HG02884 (cell line): ENCODE measurements around the gene HNRNPUL1.

Experiments used
- ATAC-seq: cut with Tn5 transposase; IDR thresholded peaks from one replicate; pipeline ENCODE4 v1.9.1; 2021; ENCODE audit warnings: mild to moderate bottlenecking, moderate library complexity; ENCODE audit not compliant: unreplicated experiment

HNRNPUL1 gene

DNA sequence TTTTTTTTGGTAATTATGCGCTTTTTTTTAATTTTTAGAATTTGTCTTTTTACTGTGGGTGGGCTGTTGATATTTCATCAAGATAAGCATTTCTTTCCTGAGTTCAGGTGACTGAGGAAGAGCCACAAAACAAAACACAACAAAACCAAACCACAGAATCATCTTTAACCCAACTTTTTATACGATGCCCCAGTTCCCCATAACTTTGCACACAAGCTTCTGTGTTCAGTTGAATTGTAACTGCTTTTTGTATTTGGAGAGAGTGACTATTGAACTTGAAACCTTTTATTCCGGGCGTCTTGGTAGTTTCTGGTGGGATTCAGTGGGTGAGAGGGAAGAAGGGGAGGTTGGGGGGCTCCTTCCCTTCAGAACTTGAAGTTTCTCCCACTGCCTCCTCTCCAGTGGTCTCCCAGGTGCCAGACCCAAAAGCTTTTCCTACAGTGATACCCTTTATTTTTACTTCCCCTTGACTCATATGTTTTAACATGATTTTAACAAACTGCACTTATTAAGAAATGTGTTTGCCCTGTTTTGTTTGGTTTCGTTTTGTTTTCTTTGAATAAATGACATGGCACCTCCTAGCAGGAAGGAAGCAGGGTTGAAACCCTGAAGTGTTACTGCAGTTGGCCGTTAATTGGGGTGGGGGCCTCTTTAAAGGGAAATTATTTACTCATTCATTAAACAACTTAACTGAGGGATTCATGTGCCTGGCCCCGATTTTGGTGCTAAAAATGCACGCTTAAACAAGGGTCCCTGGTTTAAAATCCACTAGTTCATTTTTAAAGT, 43.1 kb downstream of the HNRNPUL1 start:
- no peak for ATAC-seq

- ATAC-seq, result no peak
These were observed 43.8 kb downstream of the HNRNPUL1 start for GRCh38 chr19:41307954-41308449.

DNA sequence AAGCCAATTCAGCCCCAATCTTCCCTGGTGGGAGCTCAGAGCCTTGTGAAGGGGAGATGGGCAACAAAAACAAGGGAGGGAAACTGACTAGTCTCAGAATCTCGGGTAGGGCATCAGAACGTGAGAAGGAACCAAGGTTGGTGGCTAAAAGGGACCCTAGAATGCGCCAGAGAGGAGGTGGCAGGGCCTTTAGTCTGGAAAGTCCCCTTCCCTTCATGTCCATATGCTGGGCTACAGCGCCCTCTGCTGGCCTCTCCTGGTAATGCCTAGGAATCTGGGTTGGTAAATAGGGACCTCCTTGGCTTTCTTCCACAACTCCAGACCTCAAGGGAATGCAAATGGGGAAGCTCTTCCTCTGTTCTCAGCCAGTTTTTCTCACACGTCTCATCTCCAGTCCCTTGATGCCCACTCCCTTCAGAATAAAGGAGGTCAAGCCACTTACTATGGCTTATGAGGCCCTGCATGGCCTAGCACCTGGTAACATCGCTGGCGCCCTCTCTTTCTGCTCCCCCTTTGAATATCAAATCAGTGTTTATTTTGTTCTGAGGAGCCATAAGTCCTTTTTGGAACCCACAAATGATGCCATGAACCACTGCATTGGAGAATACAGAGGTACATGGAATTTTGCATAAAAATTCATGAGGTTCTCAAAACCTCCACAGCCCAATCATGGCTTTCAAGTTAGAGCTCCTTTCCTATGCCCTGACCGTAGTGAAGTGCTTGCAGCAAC, 44.4 kb downstream of the HNRNPUL1 start:
- no peak for ATAC-seq

- no peak for ATAC-seq
These were observed 45.2 kb downstream of the HNRNPUL1 start for GRCh38 chr19:41309180-41310032.

DNA sequence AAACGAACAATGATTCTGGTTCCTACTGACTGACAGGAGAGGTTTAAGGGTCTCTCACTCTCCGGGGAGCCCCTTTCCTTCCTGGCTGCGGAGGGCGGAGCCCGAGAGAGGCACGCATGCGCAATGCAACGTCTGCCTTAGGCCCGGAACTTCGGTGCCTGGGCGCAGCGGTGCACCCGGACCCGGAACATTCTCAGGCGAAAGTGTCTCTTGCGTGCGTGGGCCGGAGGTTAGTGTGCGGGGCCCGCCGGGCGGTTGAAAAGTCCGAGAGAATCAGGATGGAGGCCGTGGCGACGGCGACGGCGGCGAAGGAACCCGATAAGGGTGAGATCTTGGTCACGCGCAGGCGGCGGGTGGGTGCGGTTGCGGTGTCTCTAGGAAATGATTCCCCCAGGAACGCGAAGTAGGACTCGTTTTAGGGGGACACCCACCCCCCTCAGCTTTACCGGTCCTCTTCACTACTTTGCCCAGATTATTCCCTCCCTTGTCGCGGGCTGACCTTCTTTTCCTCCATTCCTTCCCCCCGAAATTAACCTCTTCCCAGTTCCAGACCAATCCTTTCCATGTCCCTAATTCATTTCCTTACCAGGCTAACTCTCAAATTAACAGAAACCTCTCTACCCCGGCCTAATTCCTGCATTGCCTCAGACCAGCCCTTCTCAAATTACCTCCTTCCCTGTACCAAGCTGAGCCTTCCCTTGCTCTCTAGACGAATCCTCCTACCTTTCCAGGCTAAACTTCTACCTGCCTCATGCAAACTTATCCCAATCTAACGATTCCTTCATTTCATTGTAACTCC, 46.1 kb downstream of the HNRNPUL1 start, which contains the start of gene CCDC97:
TSS of gene CCDC97 (plus strand) at position 140 of the 799 bp plus-strand sequence. CDS start at position 279, 139 bp downstream.
- ATAC-seq, result no peak

DNA sequence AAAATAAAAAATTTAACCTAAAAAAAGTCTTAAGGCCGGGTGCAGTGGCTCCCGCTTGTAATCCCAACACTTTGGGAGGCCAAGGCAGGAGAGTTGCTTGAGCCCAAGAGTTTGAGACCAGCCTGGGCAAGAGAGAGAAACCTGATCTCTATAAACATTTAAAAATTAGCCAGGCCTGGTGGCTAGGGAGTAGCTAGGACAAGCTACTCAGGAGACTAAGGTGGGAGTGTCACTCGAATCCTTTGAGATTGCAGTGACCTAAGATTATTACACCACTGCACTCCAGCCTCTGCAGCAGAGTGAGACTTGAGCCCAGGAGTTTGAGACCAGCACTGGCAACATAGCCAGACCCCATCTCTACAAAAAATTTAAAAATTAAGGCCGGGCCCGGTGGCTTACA, 46.9 kb downstream of the HNRNPUL1 start:
- no peak for ATAC-seq

DNA sequence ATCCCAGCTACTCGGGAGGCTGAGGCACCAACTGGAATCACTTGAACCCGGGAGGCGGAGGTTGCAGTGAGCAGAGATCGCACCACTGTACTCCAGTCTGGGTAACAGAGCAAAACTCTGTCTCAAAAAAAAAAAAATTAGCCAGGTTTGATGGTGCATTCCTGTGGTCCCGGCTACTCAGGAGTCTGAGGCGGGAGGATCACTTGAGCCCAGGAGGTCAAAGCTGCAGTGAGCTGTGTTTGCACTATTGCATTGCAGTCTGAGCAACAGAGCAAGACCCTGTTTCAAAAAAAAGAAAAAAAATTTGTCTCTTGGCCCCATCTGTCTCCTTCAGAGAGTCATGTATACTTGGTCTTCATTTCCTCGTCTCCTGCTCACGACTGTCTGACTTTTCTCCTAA, 47.4 kb downstream of the HNRNPUL1 start:
- ATAC-seq, result no peak

DNA sequence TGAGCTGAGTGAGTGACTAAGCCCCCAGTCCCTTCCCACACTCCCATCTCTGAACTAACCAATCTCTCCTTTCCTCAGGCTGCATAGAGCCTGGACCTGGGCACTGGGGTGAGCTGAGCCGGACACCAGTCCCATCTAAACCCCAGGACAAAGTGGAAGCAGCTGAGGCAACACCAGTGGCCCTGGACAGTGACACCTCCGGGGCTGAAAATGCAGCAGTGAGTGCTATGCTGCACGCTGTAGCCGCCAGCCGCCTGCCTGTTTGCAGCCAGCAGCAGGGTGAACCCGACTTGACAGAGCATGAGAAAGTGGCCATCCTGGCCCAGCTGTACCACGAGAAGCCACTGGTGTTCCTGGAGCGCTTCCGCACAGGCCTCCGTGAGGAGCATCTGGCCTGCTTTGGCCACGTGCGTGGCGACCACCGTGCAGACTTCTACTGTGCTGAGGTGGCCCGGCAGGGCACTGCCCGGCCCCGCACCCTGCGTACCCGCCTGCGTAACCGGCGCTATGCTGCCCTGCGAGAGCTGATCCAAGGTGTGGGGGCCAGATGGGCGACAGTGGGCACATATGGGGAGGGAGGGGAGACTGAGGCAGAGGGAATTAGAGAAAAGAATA, 52.2 kb downstream of the HNRNPUL1 start:
- ATAC-seq, result no peak

GRCh38 chr19:41318696-41319499, 54.7 kb downstream of the HNRNPUL1 start:
- ATAC-seq, result no peak

- no peak for ATAC-seq
These were observed 55.5 kb downstream of the HNRNPUL1 start for GRCh38 chr19:41319500-41320184.

- ATAC-seq, result no peak
These were observed 56.0 kb downstream of the HNRNPUL1 start for GRCh38 chr19:41320185-41320518.

- ATAC-seq, result no peak
These were observed 56.4 kb downstream of the HNRNPUL1 start for GRCh38 chr19:41320568-41320967.

DNA sequence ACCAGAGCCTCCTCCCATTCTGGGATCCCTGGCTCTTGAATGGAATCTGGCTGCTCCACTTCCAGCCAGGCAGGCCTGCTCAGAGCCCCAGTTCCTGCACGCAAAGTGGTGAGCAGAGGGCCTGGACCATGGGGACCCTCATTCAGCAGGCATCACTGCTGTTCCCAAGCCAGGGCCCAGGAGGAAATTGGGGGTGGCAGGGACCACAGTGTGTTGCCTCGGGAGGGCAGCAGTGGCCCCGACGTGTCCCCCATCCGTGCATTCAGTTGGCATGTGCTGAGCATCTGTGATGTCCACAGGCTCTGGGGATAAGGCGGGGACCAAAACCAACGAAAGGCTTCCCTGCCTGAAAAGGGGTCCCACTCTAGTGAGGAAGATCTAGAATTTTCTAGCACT, 57.0 kb downstream of the HNRNPUL1 start:
- no peak for ATAC-seq

DNA sequence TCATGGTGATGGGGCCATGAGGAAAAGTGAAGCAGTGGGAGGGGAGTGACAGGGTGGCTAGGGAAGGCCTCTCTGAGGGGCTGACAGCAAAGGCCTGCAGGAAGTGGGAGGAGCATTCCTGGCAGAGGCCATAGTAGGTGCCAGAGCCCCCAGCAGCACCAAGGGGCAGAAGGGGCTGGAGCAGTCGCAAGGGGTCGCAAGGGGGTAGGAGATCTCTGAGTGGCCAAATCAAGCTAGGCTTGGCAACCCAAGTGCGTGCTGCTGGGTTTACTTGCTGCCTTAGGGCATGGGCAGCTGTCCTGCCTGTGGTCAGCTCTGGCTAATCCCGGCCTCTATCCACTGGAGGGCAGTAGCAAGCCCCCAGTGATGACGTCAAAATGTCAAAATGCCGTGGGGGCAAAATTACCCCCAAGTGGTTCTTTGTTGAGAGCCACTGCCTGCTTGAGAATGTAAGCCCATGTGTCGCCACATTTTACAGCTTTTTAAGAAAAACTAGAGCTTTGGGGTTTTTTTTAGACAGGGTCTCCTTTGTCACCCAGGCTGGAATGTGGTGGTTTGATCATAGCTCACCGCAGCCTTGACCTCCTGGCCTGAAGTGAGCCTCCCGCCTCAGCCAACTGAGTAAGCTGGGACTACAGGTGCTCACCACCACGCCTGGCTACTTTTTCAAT, 57.6 kb downstream of the HNRNPUL1 start:
- no peak for ATAC-seq

DNA sequence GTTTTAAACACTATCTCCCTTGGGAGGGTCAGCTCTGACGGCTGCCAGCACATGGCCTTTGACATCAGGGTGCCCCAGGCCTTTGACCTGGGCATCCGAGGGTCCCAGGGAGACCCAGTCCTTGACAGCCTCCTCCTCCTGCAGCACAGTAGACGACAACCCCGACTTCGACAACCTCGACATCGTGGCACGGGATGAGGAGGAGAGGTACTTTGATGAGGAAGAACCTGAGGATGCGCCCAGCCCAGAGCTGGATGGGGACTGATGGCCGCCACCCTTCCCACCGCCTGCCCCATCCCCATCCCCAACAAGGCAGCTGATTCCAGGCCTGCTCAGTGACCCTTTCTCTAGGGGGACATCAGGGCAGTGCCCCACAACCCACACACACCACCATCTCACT, 58.3 kb downstream of the HNRNPUL1 start:
- ATAC-seq, result no peak

DNA sequence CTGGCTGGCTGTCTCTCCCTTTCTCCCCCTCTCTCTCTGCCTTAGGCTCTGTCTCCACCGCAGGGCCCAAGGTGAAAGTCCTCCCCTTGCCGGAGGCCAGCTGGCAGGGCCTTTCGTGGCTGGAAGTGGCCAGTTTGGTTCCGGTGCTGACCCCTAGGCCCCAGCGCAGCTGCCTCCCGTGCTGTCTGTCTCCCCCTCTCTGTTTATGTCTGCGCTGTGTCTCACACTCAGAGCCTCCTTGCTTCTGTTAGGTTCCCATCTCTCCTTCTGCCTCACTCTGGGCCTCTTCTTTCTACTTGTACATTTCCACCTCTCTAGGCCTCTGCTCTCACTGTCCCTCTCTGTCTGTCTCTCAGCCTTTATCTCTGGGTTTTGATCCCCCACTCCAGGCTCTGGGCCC, 58.9 kb downstream of the HNRNPUL1 start:
- ATAC-seq, result no peak

DNA sequence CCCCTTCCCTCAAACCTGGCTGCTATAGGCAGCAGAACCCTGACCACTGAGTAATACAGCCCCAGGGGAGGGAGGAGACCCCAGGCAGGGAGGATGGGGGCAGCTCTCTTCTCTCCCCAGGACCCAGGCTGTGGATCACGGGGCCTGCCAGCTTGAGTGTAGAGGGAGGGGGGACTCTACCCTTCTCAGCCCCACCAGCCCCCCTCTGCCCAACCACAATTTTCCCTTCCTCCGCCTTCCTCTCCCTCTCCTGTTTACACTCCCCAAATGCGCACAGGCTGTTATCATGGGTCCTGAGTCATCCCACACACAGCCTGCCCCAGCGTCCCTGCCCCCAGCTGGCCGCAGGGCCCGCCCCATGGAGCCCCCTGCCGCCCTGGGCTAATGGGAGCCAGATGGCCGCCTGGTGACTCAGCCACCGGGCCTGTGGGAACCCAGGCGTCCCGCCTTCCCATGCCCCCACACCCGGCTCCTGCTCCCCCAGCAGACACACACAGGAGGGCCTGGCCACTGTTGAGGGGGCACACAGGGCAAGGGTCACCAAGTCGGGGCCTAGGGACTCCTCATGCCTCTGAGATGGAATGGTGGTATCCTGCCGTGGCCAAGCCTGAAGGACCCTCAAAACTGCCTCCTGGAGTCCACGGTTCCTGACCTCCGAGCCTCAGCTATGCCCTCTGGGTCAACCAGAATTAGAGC, 59.4 kb downstream of the HNRNPUL1 start:
- no peak for ATAC-seq
